ENCODE results near the gene AANAT.

GRCh38 chr17:76419576-76420260, 47.7 kb upstream of the AANAT start:
- TF ChIP-seq EZH2phosphoT487 (IDR thresholded peaks at IDR 0.05; ENCODE audit: insufficient read depth, low read depth) (no peak), EZH2 (IDR thresholded peaks at IDR 0.05; ENCODE audit: insufficient read depth, poor library complexity, severe bottlenecking) (no peak)

All from GM23248 (cell line).